Erythroblast (primary cell): ENCODE measurements around the gene TMEM106C.

Experiments
- GATA1 ChIP-seq: IDR thresholded peaks from 2 replicates; pipeline ENCODE4 v1.6.1; 2011; ENCODE audit warnings: low read depth, mild to moderate bottlenecking, control low read depth, low read length, moderate library complexity
- POLR2A ChIP-seq: IDR thresholded peaks from 2 replicates; pipeline ENCODE4 v1.6.1; 2011; ENCODE audit warnings: mild to moderate bottlenecking, low read length

DNA sequence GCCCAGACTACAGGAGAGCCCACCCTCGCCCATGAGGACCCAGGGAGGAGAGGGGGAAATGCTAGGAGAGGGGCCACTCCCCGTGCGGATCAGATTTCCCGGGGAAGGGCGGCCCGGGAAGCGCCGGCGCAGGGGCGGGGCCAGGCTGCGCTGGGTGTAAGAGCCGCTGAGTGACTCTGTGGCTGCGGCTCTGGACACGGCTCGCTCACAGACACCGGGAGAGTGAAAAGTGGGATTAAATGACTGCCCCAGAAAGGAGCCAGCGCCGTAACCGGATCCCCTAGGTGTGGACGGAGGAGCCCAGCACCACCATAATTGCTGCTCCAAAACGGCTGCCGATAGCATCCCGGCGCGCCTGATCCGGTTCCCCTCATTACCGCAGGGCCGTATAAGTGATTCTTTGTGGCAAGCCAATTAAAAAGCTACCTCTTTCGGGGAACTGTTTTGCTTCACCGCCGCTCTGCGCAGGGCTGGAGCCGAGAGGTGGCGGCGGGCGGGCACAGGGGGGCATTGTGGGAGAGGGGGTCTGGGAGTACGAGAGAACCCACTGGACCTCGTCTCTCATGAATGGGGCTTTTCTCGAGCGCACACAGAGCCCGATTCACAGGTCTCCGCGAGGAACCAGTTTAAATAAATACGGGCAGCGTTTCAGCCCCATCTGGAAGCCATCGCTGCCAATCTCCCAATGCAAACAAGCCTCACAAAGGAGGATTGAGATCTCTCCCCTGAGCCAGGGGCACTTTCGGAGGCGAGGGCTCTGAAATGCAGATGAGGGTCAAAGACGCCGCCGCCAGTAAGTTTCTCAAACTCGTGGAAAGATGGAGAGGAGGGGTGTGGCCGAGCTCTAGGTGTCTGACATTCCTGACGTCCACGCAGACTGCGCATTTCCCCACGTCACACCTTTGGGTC, 38.4 kb downstream of the TMEM106C start:
- TF ChIP-seq POLR2A (no peak), GATA1 (no peak)
